HepG2 (cell line): ENCODE data around the gene CLTCL1.

ENCODE experiments used
- CHD4 ChIP-seq: fragments of 200-600 bp; sonication (generic); IDR thresholded peaks from 2 replicates; pipeline ENCODE4 v1.7.0; 2017; ENCODE audit warnings: mild to moderate bottlenecking, low read length, borderline replicate concordance
- CTCF ChIP-seq: sonication (generic); formaldehyde crosslinking; IDR thresholded peaks from 2 replicates; pipeline ENCODE4 v1.5.0; 2020; ENCODE audit warnings: mild to moderate bottlenecking, missing genetic modification reagents, moderate library complexity
- HOMEZ ChIP-seq: IDR thresholded peaks from 2 replicates; pipeline ENCODE4 v1.6.1; 2016; ENCODE audit warnings: low read depth
- RNF2 ChIP-seq: fragments of 450-650 bp; conservative IDR thresholded peaks from 2 replicates; pipeline ENCODE4 v1.6.1; 2016; ENCODE audit warnings: low read depth
- ZNF232 ChIP-seq: sonication (generic); formaldehyde crosslinking; IDR thresholded peaks from 2 replicates; pipeline ENCODE4 v1.4.0; 2020; ENCODE audit warnings: missing genetic modification reagents, borderline replicate concordance
- ZNF512 ChIP-seq: sonication (generic); formaldehyde crosslinking; IDR thresholded peaks from 2 replicates; pipeline ENCODE4 v1.4.0; 2020; ENCODE audit warnings: mild to moderate bottlenecking, missing genetic modification reagents

- TF ChIP-seq ZNF512 (CRISPR knock-in tag) (no peak), RNF2 (no peak), HOMEZ (CRISPR knock-in tag) (no peak), CTCF (CRISPR knock-in tag) (peak; percentile 78), ZNF232 (no peak), CHD4 (no peak)
Measured at GRCh38 chr22:19179497-19180048, 111.9 kb downstream of the CLTCL1 start.
